ENCODE data around the gene CAB39. TPM values are rescaled to one million over a fixed set of nuclear protein-coding genes. Genes with fewer than 3 reads are reported as not detected.

Gene CAB39
- total and polyA plus RNA-seq, 2 of the 8 experiments (the other 6 are each of a cell fraction or from before 2014, with no cell fraction given) = 16.4 to 50.5 TPM

GRCh38 chr2:230666446-230666845 is 46.2 kb upstream of the CAB39 start:
- CTCF ChIA-PET (ENCODE audit: partially characterized antibody) = interaction anchor here (0.8 to 1.2 kb wide), 3 partner anchors 13 to 507 kb away, joined by 3 to 5 read pairs (median 4); no protein-coding TSS in a partner anchor
- DNase-seq (ENCODE audit: low read depth in 1 of 2, low spot score in 2 of 2) (no peak), FAIRE-seq (no peak)
- no peak for TF ChIP-seq FOSL1 (IDR thresholded peaks at IDR 0.05; ENCODE audit: insufficient read depth, low read depth, low read length)
- TF ChIP-seq CEBPB (IDR thresholded peaks at IDR 0.05; ENCODE audit: low read depth, low read length) = no peak
- no peak for TF ChIP-seq NANOG (IDR thresholded peaks at IDR 0.05; ENCODE audit: insufficient read depth, low read depth, low read length, poor library complexity, severe bottlenecking)
- no peak for TF ChIP-seq JUN (IDR thresholded peaks at IDR 0.05; ENCODE audit: low read depth, low read length)
- no peak for TF ChIP-seq KDM1A (IDR thresholded peaks at IDR 0.05; ENCODE audit: borderline replicate concordance, low read length)
- Histone ChIP-seq H3K56ac (replicated peaks; ENCODE audit: insufficient read length, low read depth, low read length) (no peak overlapping the region), H2BK5ac (ENCODE audit: low read depth, low read length) (peak overlapping the region; percentile 60; the same call in 1 of the 2 replicates), H3K4me2 (ENCODE audit: insufficient read depth in 1 of 2, low read depth in 2 of 2, low read length in 2 of 2) (no peak overlapping the region), H3K14ac (ENCODE audit: insufficient read length) (no peak overlapping the region), H3K9me3 (ENCODE audit: insufficient read depth in 2 of 2, low read depth in 1 of 2, low read length in 1 of 2) (no peaks in the 10 kb centered on the region), H3K9ac (replicated peaks in 1 of 4; ENCODE audit: extremely low read depth in 1 of 4, low read depth in 3 of 4, low read length in 3 of 4) (no peak overlapping the region), H2AFZ (ENCODE audit: low read length) (no peak overlapping the region), H2BK12ac (ENCODE audit: low read depth, low read length) (peak overlapping the region; percentile 87; the same call in 1 of the 2 replicates), H4K5ac (ENCODE audit: insufficient read length, low read depth, low read length) (no peak overlapping the region), H3K4me3 (ENCODE audit: extremely low read depth in 1 of 4, insufficient read depth in 2 of 4, low read depth in 3 of 4, low read length in 4 of 4) (no peak overlapping the region), H2BK20ac (ENCODE audit: low read length) (peak overlapping the region; percentile 80), H3K23ac (ENCODE audit: insufficient read length) (no peak overlapping the region), H4K20me1 (replicated peaks in 1 of 2; ENCODE audit: control insufficient read depth in 1 of 2, insufficient read depth in 2 of 2, low read length in 2 of 2) (no peaks in the 10 kb centered on the region), H3K27me3 (replicated peaks in 1 of 4; ENCODE audit: control insufficient read depth in 3 of 4, extremely low read depth in 1 of 4, insufficient read depth in 3 of 4, low read length in 3 of 4) (peaks cover 0 to 3% (median 1%) of the 10 kb centered on the region in 4 experiments; a peak in 3 of 7 replicates), H3K4me1 (replicated peaks in 1 of 4; ENCODE audit: control insufficient read depth in 3 of 4, insufficient read depth in 4 of 4, low read length in 3 of 4) (peaks cover 7 to 18% (median 14%) of the 10 kb centered on the region in 4 experiments; a peak in 6 of 7 replicates), H3K79me1 (ENCODE audit: low read depth, low read length) (no peaks in the 10 kb centered on the region), H3K23me2 (ENCODE audit: low read depth, low read length) (no peaks in the 10 kb centered on the region), H3K36me3 (ENCODE audit: control insufficient read depth in 2 of 4, insufficient read depth in 4 of 4, low read length in 3 of 4) (no peaks in the 10 kb centered on the region), H3K4ac (replicated peaks; ENCODE audit: insufficient read length, low read depth, low read length) (peak overlapping the region; percentile 53), H2BK15ac (ENCODE audit: low read length) (no peak overlapping the region), H3K27ac (ENCODE audit: low read depth, low read length) (no peak overlapping the region), H4K8ac (ENCODE audit: extremely low read depth, insufficient read depth, low read length) (peak overlapping the region; percentile 16; the same call in 1 of the 2 replicates), H3K79me2 (ENCODE audit: control insufficient read depth in 1 of 2, insufficient read depth in 2 of 2, low read length in 2 of 2) (no peaks in the 10 kb centered on the region), H2BK120ac (replicated peaks; ENCODE audit: low read depth, low read length) (no peak overlapping the region), H3K18ac (ENCODE audit: extremely low read depth, low read length) (no peak overlapping the region; the same call in none of the 2 replicates), H4K91ac (replicated peaks; ENCODE audit: insufficient read length, low read length) (no peak overlapping the region), H2AK5ac (ENCODE audit: low read depth, low read length) (no peak overlapping the region)
- WGBS, 2 experiments (ENCODE audit: extremely low coverage in 1 of 2, insufficient coverage in 1 of 2, insufficient read length in 1 of 2, insufficient replicate concordance in 2 of 2, low coverage in 1 of 2, low lambda C conversion rate in 2 of 2, missing lambda C conversion rate in 1 of 2) = 85% methylated on average over 8 of the region's 8 CpGs; no CpG with 5 or more reads in 1 of the 2 experiments
- POLR2A ChIA-PET (ENCODE audit: partially characterized antibody) = interaction anchor here (1.0 kb wide), 1 partner anchor 15 kb away, joined by 4 read pairs; no protein-coding TSS in a partner anchor

Measured in H1 (cell line).